Measurements from ENCODE around the gene SH3RF3.
A peak's percentile ranks its signal among the peaks of the same experiment; 100 is the strongest.

The SH3RF3 gene

DNA sequence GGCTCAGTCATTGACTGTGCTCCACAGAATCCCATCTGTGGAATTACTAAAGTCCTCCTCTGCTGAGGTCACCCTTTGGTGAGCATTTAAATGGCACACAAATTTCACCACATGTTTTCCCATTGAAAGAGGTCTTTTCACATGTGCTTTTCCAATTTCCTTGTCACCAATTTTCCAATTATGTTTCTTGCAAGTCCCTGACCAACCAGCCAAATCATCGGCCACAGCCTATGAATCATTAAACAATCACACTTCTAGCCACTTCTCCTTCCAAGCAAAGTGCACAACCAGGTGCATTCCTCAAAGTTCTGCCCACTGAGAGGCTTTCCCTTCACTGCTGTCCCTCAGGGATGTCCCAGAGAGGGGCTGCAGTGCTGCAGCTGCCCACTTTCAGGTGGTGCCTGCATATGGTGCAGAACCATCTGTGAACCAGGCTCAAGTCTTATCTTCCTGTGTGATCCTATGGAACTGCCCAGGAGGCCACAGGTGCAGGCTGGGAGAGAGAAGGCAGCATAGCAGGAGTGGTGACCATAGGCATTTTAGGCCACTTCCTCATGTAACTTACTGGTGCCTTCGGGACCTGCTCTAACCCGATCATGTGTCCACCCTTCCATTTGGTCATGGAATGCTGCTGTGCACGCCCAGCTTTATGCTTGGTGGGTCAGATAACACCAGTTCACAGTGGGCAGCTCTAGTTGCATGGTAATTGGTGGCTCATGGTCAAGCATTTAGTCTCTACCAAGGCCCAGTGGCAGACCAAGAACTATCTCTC lies 331.7 kb downstream of the SH3RF3 start:
- DNase-seq = no peak

DNA sequence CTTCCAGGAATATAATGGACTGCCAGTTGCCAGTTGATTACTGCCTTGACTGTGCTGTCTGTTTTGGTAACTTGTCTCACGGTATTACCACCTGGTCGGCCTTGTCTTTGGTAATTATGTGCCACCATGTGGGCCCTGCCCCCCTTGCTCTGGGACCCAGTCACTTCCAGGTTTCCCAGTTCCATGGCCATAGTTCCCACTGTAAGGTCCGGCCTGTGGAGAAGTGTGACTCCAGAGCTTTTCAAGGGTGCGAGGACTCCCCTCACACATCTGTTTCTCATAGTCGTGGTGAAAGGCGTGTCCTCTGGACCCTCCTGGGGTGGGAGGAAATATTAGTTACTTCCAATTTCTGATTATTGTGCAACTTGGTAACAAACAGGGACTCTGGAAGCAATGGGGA lies 334.2 kb downstream of the SH3RF3 start:
- no peak for DNase-seq

DNA sequence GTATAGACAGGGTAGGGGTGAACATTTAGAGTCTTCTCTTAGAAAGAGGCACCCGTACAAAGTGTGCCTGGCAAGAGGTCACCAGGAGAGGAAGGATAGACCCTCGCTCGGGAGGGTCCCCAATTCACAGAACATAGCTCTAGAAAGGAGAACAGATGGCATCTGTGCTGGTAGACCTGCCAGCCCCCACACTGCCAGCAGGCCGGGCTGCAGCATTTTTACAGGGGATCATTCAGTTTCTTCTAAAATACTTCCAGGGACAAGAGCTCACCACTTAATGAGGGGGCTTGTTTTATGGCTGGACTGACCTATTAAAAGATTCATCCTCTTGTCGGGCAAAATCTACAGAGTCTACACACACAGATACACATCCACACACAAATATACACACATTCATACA lies 334.9 kb downstream of the SH3RF3 start:
- DNase-seq = no peak

DNA sequence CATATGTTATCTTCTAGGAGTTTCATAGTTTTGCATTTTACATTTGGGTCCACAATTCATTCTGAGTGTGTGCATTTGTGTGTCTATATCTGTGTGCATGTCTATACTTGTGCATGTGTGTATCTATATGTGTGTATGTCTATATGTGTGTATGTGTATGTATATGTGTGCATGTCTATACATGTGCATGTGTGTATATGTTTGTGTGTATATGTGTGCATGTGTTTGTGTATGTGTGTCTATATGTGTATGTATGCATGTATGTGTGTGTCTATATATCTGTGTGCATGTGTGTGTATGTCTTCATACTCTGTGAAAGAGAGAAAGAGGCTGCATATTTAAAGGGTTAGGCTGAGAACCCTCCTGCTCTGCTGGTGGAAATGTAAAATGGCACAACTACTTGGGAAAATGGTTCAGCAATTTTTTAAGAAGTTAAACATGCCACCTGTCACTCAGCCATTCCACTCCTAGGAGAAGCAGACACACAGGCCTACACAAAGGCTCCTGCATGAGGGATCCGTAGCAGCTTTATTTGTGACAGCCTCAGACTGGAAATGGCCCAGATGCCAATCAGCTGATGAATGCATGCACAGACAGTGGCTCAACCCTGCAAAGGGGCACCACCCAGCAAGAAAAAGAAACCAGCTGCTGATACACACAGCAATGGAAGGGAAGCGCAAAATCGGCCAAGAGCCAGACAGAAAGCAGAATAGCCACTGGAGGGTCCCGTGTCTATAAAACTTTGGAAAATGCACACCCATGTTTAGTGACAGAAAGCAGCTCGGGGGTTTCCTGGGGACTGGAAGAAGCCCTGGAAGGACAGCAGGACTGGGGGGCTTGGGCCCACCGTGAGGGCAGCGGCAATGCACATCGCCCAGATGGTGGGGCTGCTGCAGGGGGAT lies 337.9 kb downstream of the SH3RF3 start:
- no peak for DNase-seq

DNA sequence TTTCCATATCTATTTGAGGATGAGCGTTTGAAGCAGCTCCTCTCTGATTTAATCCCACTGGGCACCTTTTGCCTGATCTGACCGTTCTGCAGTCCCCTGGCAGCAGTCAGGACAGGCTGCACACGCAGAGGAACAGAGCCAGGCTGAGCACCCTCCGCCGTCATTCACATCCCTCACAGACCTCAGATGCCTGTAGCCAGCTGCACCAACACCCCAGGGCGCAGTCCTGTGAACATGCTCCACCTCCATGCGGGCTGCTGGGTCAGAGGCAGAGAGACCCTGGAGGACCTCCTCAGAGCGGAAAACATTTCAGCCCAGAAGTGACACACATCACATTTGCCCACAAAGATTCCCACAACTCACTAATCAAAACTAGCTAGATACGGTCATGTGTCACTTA lies 338.7 kb downstream of the SH3RF3 start:
- DNase-seq = no peak

DNA sequence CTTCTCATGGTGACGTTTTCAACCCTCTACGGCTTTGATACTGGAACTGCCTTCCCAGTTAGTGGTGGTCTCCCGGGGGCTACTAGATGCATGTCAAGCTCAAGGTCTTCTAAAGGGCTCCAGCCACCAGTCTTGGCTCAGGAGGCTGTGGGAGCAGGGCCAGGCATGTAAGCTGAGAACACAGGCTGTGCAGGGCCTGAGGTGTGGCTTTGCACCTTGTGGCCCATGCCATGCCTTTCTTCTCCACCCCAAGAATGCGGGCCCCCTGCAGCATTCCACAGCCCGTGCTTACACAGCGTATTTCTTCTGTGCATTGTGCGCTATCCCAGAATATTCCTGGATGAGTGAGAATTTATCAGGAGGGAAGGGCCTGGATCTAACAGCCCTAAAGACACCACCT lies 339.9 kb downstream of the SH3RF3 start:
- no peak for DNase-seq

DNA sequence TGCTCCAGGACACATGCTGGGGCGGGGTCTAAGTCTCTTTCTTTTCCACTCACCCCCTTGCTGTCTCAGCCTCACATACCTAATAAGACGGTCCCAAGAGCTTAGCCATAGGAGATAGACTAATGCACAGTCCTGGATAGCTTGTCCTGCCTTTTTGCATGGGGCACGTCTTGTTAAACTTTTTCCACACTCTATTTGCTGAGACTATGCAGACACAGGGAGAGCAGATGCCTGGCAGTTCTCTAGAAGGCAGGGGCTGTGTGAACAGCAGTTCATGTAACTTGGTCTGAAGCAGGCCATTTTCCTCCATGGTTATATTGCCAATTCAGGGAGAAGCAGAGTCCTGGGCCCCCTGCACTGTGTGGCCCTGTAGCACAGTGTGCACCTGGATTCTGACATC lies 342.7 kb downstream of the SH3RF3 start:
- no peak for DNase-seq

DNA sequence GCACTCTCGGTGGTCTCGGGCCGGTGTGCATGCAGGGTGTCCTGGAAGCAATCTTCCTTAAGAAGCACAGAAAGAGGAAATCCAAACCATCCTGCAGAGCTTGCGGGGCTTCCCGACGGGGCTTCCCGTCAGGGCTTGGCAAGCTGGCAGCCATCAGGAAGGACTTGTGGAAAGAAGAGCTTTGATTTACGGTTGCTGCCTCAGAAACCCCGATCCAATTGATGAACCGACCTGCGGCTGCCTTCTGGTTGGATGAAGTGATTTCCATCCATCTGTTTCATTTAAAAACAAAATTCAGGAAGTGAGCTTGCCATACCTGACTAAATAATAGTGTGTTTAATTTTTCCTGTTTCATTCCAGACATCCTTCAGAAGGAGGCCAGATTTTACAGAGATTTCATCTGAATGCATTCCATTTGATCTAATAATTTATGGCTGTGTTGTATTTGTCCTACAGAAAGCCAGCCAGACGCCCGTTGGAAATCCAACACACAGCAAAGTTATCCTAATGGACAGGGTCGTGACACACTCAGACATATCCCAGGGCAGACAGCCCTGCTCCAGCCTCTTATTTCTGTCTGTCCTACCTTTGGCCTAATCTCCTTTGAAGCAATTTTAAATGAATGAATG lies 343.4 kb downstream of the SH3RF3 start:
- DNase-seq = no peak

DNA sequence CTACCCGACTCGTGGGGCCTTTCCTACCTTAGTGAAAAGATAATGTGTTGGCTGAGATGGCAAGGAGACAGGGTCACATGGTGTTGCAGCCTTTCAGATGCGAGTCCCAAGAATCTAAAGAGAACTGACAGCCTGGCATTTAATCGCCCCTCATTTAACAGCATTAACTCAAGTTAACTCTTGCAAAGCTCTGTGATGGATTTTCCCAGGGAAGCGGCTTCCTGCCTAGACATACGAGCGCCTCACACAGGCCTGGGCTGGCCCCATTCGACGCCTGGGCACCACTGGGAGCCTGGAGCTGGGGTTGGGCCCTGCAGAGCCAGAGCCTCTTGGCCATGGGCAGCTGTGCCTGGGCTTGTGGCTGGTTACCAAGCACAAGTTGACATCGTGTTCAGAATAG lies 344.0 kb downstream of the SH3RF3 start:
- DNase-seq = no peak

DNA sequence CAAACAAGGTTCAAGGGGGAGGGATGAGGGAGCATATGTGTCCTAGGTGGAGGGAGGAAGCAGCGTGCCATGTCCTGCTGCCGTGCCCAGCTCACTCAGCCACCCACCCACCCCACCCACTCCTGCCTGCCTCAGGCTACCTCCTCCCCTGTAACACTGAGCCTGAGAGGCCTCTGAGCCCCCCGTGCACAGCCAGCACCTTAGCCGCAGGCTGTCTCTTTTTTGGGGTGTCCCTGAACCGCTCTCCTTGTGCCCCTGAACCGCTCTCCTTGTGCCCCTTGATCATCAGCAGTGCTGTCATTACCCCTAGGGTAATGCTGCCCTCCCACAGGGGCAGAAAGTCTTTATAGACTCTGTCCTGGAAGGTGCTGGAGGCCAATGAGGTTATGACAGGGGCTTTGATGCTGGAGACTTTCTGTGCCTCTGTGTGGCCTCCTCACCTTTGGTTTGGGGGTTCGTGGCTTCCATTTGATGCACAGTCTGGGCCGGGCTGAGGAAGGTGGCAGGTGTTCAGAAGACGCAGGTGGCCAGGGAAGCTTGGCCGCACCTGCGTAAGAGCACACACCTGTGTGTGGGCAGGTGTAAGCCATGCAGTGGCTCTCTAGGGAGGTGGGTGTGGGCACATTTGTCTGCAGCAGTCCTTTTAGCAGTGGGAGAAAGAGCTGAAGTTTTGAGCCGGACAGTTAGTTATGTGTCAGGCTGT lies 344.8 kb downstream of the SH3RF3 start:
- no peak for DNase-seq

DNA sequence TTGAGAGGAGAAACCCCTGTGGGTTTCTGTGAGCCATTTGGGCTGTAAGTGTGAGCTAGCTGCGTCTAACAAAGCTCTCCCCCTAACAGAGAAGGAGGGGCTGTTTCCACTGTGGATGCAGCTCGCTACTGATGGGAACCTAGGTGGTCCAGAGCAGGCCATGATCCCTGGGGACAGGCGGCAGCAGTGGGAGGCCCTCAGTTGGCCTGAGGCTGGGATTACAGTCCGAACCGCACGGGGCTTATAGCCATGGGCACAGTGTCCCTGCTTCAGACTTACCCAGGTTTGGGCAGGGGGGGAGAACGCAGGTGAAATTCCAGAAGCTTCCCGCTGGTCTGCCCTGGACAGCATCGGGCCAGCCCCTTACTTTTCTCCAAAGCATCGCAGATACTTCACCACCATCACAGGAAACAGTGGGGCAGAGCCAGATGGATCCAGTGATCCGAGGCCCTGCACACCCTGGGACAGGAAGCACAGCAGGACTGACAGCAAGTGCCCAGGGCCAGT lies 345.4 kb downstream of the SH3RF3 start:
- no peak for DNase-seq

DNA sequence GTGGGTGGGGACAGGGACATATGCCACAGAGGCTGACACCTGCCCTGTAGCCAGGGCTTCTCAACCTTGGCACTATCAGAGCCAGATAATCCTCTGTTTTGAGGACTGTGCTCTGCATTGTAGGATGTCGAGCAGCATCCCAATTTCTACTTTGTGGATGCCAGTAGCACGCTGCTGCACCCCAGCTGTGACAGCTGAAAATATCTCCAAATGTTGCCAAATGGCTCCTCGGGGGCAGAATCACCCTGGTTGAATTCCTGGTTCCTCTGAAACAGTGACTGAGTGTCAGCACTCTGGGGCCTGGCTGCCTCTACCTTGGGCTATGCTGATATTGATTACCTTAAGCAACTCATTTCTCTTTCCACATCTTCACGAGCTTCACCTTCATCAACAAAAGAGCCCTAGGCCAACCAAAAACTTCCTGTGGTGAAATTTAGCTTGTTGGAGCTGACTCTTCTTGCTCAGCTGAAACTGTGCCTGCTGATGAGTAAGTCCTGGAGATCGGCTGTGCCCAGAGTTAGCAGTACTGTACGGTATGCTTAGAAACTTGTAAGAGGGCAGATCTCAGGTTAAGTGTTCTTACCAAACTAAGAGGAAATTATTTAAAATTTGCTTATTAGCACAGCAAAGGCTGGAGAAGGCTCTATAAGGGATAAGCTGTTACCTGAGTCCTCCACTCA lies 346.7 kb downstream of the SH3RF3 start:
- DNase-seq = no peak

DNA sequence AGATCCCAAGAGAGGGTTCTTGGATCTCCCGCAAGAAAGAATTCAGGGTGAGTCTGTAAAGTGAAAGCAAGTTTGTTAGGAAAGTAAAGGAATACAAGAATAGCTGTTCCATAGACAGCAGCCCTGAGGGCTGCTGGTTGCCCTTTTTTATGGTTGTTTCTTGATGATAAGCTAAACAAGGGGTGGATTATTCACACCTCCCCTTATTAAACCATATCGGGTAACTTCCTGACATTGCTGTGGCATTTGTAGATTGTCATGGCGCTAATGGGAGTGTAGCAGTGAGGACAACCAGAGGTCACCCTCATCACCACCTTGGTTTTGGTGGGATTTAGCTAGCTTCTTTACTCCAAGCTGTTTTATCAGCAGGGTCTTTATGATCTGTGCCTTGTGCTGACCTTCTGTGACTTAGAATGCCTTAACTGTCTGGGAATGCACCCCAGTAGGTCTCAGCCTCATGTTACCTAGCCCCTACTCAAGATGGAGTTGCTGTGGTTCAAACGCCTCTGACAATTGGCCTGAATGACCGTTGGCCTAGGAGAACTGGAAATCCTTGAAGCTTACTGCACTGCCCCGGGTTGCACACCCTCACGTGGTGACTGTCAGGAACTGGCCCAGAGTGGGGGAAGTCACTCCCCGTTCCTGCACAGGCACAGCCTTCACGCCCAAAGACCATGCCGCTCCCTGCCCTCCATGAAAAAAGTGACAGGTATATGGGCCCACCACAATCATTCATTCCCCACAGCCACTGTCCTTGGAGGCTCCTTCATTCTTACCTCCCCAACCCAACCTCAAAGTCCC lies 347.8 kb downstream of the SH3RF3 start:
- peak; percentile 52 for DNase-seq

DNA sequence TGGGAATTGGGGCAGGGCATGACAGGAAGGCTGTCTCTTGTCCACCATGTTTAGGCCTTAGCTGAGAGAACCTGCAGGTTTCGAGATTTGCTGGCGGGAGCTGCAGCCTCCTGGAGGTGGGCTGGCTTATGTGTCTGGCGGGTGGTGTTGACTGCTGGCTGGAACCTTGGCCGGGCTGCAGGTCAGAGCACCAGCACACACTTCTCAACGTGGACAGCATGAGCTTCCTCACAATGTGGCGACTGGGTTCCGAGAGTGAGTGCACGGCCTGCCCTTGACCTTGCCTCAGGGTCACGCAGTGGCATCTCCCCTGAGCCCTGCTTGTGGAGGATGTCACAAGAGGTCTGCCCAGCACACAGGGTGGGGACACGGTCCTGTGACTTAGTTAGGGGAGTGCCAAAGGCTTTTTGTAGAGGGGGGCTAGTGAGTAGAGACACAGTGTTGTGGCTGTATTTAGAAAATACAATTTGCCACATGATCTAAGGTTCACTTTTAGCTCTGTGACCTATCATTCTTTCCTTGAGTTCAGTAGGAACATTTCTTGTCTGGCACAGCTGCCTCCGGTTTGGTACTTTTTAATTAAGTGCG lies 350.0 kb downstream of the SH3RF3 start:
- no peak for DNase-seq

DNA sequence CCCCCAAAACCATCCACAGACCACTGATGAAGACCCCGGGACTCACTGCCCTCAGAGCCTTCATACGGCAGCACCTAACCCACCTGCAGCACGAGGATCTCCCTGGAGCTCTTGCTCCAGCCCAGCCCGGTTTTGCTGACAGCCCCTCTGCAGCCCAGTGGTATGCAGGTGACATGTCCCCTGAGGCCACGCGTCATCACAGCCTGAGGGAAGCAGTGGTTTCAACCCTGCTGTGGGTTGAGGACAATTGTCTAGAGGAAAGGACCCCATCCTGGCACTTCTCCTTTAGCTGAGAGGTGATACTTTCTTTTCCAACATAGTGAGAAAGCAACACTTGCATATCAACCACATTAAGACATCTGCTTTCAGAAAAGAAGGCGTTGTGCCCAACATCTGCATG lies 350.8 kb downstream of the SH3RF3 start:
- no peak for DNase-seq

DNA sequence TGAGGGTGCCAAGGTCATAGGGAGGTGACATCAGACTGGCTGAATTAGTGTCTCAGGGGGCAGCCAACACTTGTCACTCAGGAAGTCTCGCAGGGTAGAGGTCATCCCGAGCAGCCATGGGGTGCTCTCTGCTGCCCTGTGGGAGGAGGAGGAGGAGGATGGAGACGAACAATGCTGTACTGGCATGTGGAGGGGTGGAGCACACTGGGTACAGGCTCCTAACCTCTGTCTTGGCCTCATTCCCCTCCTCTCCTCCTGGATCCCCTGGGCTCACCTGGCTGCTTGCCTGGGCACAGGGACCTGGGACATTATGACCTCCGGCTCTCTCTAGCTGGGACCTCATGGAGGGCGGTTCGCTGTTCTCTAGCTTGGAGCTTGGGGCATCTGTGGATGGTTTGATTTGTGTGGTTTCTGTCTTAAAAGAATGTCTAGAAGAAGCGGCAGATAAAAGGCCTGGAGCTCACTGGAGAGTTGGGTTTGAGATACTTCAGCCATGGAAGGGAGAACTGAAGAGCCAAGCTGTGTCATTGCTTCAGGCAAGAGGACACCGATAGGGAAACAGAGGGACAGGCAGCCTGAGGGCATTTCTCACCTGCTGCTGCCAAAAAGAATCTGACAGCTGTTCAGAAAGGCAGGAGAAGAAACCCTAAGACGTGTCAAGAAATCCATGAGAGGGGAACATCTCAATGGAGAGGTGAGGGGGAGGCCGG lies 351.6 kb downstream of the SH3RF3 start:
- no peak for DNase-seq

DNA sequence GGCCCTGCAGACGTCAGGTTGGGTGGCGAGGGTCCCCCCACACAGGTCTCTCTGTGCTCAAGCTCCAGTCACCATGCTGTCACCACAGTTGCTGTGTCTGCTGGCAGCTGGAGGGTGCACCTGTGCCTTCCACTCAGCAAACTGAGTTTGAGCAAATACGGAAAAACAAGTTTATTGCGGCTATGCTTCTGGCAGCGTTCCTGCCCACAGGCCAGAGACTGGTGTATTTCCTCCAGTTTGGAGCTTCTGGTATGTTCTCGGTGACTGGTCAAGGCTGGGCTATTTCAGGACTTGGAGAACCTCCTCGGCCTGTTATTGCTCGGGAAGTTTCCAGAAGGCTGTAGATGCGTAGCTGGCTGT lies 352.2 kb downstream of the SH3RF3 start:
- DNase-seq = no peak

DNA sequence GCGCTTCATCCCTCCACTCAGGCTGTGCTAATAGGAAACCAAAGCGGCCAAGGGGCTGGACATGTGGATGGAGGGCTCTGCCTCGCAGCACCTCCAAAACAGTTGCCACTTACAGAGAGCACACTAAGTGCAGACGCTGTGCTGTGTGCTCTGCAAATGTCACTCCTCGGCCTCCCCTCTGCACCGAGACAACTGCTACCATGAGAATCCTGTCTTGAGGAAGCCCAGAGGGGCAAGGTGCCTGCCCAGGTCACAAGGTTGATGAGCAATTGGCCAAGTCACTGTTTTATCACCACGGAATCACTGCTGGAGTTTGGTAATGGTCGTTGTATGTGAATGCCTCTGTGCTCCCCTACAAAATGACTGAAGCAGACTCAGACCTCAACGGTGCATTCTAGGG lies 352.6 kb downstream of the SH3RF3 start:
- no peak for DNase-seq

DNA sequence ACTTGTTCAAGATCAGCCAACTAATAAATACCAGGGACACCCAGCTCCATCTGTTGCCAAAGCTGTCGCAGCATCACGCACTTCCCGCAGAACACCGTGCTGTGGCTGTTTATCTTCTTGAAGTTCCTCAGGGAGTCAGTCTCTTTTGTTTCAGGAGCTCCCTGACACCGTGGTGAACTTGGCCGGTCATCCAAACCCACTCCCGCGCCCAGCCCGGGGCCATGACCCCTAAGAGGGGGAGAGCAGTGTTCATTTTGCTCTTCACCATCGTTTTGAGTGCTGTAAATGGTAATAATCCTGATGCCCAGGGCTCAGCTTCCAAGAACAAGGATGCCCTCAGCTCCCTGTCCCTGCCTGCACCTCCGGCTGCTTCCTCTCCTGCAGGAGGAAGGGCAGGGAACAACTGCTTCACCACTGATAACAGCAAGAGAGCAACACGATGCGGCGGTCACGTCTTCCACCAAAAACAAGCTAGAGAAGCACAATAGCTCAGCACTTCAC lies 353.4 kb downstream of the SH3RF3 start:
- peak; percentile 73 for DNase-seq

Data from hematopoietic multipotent progenitor cell treated with erythropoietin and hydrocortisone succinate and interleukin-3 and kit ligand, for 4 days (in vitro differentiated cells).